ENCODE data around the gene DRAXIN.
"Not testable (repeated sequence)": the region's sequence is repeated elsewhere in the genome, so short reads cannot be mapped to it uniquely, and the experiment has no call there.

The DRAXIN gene, protein sequence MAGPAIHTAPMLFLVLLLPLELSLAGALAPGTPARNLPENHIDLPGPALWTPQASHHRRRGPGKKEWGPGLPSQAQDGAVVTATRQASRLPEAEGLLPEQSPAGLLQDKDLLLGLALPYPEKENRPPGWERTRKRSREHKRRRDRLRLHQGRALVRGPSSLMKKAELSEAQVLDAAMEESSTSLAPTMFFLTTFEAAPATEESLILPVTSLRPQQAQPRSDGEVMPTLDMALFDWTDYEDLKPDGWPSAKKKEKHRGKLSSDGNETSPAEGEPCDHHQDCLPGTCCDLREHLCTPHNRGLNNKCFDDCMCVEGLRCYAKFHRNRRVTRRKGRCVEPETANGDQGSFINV

GRCh38 chr1:11691302-11691914, at the start of gene DRAXIN:
Gene DRAXIN (plus strand): TSS chr1:11691710. CDS start chr1:11706259, 14,549 bp downstream.
- ChIA-PET CTCF (interaction anchor here (1.1 to 1.7 kb wide), 2 partner anchors 10 to 27 kb away, joined by 3 to 9 read pairs; partner anchors contain the start of gene MAD2L2), POLR2A (no interaction called here)
- TF ChIP-seq CTCF (IDR thresholded peaks at IDR 0.05; ENCODE audit: insufficient read depth, low read length, missing control alignments) = no peak
- no peak for DNase-seq (ENCODE audit: low read depth, low spot score)
- no peak within 1 kb of the TSS for H3K4me3 ChIP-seq (ENCODE audit: low read depth, low read length)

DNA sequence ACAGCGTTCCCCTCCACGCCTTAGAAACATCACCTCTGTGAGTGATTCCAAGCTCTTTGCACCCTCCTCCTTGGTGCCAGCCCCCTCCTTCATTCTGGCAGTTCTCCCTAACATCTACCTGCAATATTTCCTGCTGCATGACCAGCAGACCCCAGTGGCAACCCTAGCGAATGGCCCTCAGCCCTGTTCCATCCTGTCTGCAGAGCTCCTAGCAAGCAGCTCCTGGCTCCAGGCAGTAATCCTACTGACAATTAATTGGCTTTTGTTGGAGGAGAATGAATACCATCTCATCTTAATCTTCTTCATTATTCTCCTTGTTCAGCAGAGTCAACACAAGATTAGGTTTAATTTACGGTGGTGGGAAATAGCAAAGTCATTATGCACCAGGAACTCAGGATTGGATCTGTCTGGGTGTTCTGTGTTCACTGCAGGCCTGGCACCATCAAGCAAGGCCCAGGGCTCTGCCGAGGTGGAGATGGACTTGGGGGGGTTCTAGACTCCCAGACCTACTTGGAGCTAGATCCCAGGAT, 49.7 kb upstream of the DRAXIN start:
- TF ChIP-seq CTCF (IDR thresholded peaks at IDR 0.05; ENCODE audit: insufficient read depth, low read length, missing control alignments) = no peak
- DNase-seq (ENCODE audit: low read depth, low spot score) = no peak
- ChIA-PET CTCF (interaction anchor here (0.7 to 22.2 kb wide), 32 partner anchors 9 to 611 kb away, joined by 3 to 456 read pairs (median 4); partner anchors contain the start of genes FBXO2, FBXO6, MTOR and UBIAD1), POLR2A (no interaction called here)
- no peak overlapping the region for H3K4me3 ChIP-seq (ENCODE audit: low read depth, low read length)

GRCh38 chr1:11642418-11643017, 49.0 kb upstream of the DRAXIN start:
- POLR2A ChIA-PET; DNase-seq (ENCODE audit: low read depth, low spot score); H3K4me3 ChIP-seq (ENCODE audit: low read depth, low read length): not testable (repeated sequence)
- TF ChIP-seq CTCF (IDR thresholded peaks at IDR 0.05; ENCODE audit: insufficient read depth, low read length, missing control alignments) = peak; percentile 96
- CTCF ChIA-PET = interaction anchor here (0.7 to 22.2 kb wide), 39 partner anchors 9 to 611 kb away, joined by 3 to 456 read pairs (median 3); partner anchors contain the start of genes DISP3, EXOSC10, FBXO2 and FBXO6

DNA sequence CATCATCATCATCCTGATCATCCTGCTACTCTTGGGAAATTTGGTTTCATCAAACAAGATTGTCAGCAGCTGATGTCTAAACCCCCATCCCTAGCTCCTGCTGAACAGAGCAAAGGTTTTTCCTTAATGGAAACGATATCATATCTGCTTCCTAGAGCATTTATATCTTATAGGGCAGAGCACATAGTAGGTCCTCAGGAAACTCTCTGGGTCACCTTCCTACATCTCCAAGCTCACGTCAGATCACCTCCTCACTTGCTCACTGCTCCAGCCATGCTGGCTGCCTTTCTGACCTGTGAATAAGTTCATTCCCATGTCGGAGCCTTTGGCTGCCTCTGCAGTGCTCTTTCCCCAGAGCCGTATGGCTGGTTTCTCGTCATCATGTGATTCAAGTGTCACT, 47.7 kb upstream of the DRAXIN start:
- no peak overlapping the region for H3K4me3 ChIP-seq (ENCODE audit: low read depth, low read length)
- TF ChIP-seq CTCF (IDR thresholded peaks at IDR 0.05; ENCODE audit: insufficient read depth, low read length, missing control alignments) = no peak
- POLR2A ChIA-PET = interaction anchor here (0.7 kb wide), 1 partner anchor 402 kb away, joined by 3 read pairs; no protein-coding TSS in a partner anchor
- no peak for DNase-seq (ENCODE audit: low read depth, low spot score)
- CTCF ChIA-PET = interaction anchor here (0.6 to 22.2 kb wide), 23 partner anchors 8 to 607 kb away, joined by 3 to 456 read pairs (median 7); partner anchors contain the start of genes DISP3, EXOSC10, FBXO2 and UBIAD1

GRCh38 chr1:11645270-11645669, 46.2 kb upstream of the DRAXIN start:
- TF ChIP-seq CTCF (IDR thresholded peaks at IDR 0.05; ENCODE audit: insufficient read depth, low read length, missing control alignments) = no peak
- no peak overlapping the region for H3K4me3 ChIP-seq (ENCODE audit: low read depth, low read length)
- no peak for DNase-seq (ENCODE audit: low read depth, low spot score)
- POLR2A ChIA-PET = no interaction called here
- CTCF ChIA-PET = interaction anchor here (0.6 to 22.2 kb wide), 28 partner anchors 9 to 1158 kb away, joined by 3 to 456 read pairs (median 4); partner anchors contain the start of genes EXOSC10, FBXO2, FBXO6 and MTOR

Data from AG04449 (cell line).